Liver (tissue), 9 donors: ENCODE results near the gene APOC1. TPM values are rescaled to one million over a fixed set of nuclear protein-coding genes. Genes with fewer than 3 reads are reported as not detected.
"Not testable (repeated sequence)": the region's sequence is repeated elsewhere in the genome, so short reads cannot be mapped to it uniquely, and the experiment has no call there.

Source experiments
- DNase-seq: peaks from one replicate; pipeline ENCODE4 v3.0.0-alpha.2; 2017; ENCODE audit warnings: low spot score
- H3K27ac ChIP-seq, 2 donors: one replicate each; pipeline ENCODE4 v1.7.0; 2013; ENCODE audit warnings: inconsistent platforms in 2 of 2, low read length in 2 of 2, control low read depth in 1 of 2, low read depth in 1 of 2, mild to moderate bottlenecking in 1 of 2
- H3K27me3 ChIP-seq, 4 donors: one replicate each; pipeline versions ENCODE4 v1.6.1 to v1.7.0; 2013; ENCODE audit warnings: low read length in 3 of 4, inconsistent platforms in 1 of 4, mild to moderate bottlenecking in 1 of 4, moderate library complexity in 1 of 4; ENCODE audit not compliant: control insufficient read depth in 4 of 4, insufficient read depth in 4 of 4
- H3K36me3 ChIP-seq, 4 donors: one replicate each; pipeline versions ENCODE4 v1.6.1 to v1.7.0; 2013; ENCODE audit warnings: low read length in 3 of 4, mild to moderate bottlenecking in 3 of 4, low read depth in 1 of 4, moderate library complexity in 1 of 4; ENCODE audit not compliant: control insufficient read depth in 4 of 4, insufficient read depth in 3 of 4
- H3K4me1 ChIP-seq, 4 donors: one replicate each; pipeline versions ENCODE4 v1.6.1 to v1.7.0; 2013; ENCODE audit warnings: low read length in 3 of 4, mild to moderate bottlenecking in 3 of 4, moderate library complexity in 1 of 4; ENCODE audit not compliant: control insufficient read depth in 4 of 4, insufficient read depth in 4 of 4
- H3K4me3 ChIP-seq, 3 donors: one replicate each; pipeline versions ENCODE4 v1.6.1 to v1.7.0; 2013; ENCODE audit warnings: low read length in 3 of 3, control low read depth in 1 of 3, low read depth in 1 of 3, mild to moderate bottlenecking in 1 of 3
- H3K9ac ChIP-seq, 2 donors: one replicate each; pipeline ENCODE4 v1.7.0; 2013; ENCODE audit warnings: low read length in 2 of 2, mild to moderate bottlenecking in 2 of 2, moderate library complexity in 2 of 2, control low read depth in 1 of 2, low read depth in 1 of 2
- H3K9me3 ChIP-seq, 4 donors: one replicate each; pipeline versions ENCODE4 v1.6.1 to v1.7.0; 2013; ENCODE audit warnings: low read length in 3 of 4; ENCODE audit not compliant: control insufficient read depth in 4 of 4
- EGR1 ChIP-seq, 2 donors: IDR thresholded peaks; 2 replicates each; pipeline ENCODE4 v1.6.1; 2016 to 2018; ENCODE audit warnings: antibody characterized with exemption in 2 of 2, low read depth in 2 of 2
- FOXA1 ChIP-seq: IDR thresholded peaks from 2 replicates; pipeline ENCODE4 v1.6.1; 2016; ENCODE audit warnings: antibody characterized with exemption
- FOXA2 ChIP-seq: IDR thresholded peaks from 2 replicates; pipeline ENCODE4 v1.6.1; 2016; ENCODE audit warnings: antibody characterized with exemption
- GABPA ChIP-seq, 2 donors: IDR thresholded peaks in 1 of 2; conservative IDR thresholded peaks in 1 of 2; 2 replicates each; pipeline ENCODE4 v1.6.1; 2016; ENCODE audit warnings: antibody characterized with exemption in 2 of 2, mild to moderate bottlenecking in 1 of 2, moderate library complexity in 1 of 2
- HNF4A ChIP-seq, 2 donors: conservative IDR thresholded peaks; 2 replicates each; pipeline ENCODE4 v1.6.1; 2016; ENCODE audit warnings: antibody characterized with exemption in 2 of 2, mild to moderate bottlenecking in 2 of 2
- HNF4G ChIP-seq: IDR thresholded peaks from 2 replicates; pipeline ENCODE4 v1.6.1; 2016; ENCODE audit warnings: antibody characterized with exemption
- JUND ChIP-seq, 2 donors: IDR thresholded peaks; 2 replicates each; pipeline ENCODE4 v1.6.1; 2016; ENCODE audit warnings: antibody characterized with exemption in 2 of 2
- NR2F2 ChIP-seq: IDR thresholded peaks from 2 replicates; pipeline ENCODE4 v1.6.1; 2016; ENCODE audit warnings: antibody characterized with exemption
- RAD21 ChIP-seq, 2 donors: IDR thresholded peaks; 2 replicates each; pipeline ENCODE4 v1.6.1; 2016; ENCODE audit warnings: antibody characterized with exemption in 2 of 2, mild to moderate bottlenecking in 2 of 2
- RXRA ChIP-seq, 2 donors: IDR thresholded peaks; 2 replicates each; pipeline ENCODE4 v1.6.1; 2017 to 2018; ENCODE audit warnings: antibody characterized with exemption in 2 of 2, mild to moderate bottlenecking in 1 of 2
- SP1 ChIP-seq: IDR thresholded peaks from 2 replicates; pipeline ENCODE4 v1.6.1; 2018; ENCODE audit warnings: antibody characterized with exemption, mild to moderate bottlenecking
- TAF1 ChIP-seq: conservative IDR thresholded peaks from 2 replicates; pipeline ENCODE4 v1.6.1; 2016; ENCODE audit warnings: antibody characterized with exemption, mild to moderate bottlenecking
- YY1 ChIP-seq: IDR thresholded peaks from 2 replicates; pipeline ENCODE4 v1.6.1; 2016; ENCODE audit warnings: antibody characterized with exemption, mild to moderate bottlenecking
- WGBS: extraction: QIAGEN DNeasy Blood & Tissue Kit; methylation state at CpG from one replicate; pipeline ENCODE4 v1.1.7; 2013; 5-methylcytosine and 5-hydroxymethylcytosine counted together
- polyA plus RNA-seq, 2 donors: library from polyadenylated mRNA; stranded (reverse) in 1 of 2; unstranded in 1 of 2; fragments of 200-250 nt in 1 of 2; fragments of >200 nt in 1 of 2; fragmentation: Nextera tagmentation in 1 of 2; extraction: Ambion mirVana in 1 of 2; gene quantifications; one replicate each; pipeline versions ENCODE4 v1.2.1 to v1.2.3, GENCODE V29; 2013 to 2015
- total RNA-seq, 2 donors: library from RNA; depleted of rRNA; stranded (reverse); fragments of >200 nt; gene quantifications; one replicate each; pipeline ENCODE4 v1.2.3, GENCODE V29; 2014
- TF ChIP-seq, protein P1 (sequence below): IDR thresholded peaks from 2 replicates; pipeline ENCODE4 v1.6.1; 2016; ENCODE audit warnings: antibody characterized with exemption
- TF ChIP-seq, protein P2 (sequence below): IDR thresholded peaks from 2 replicates; pipeline ENCODE4 v1.6.1; 2016; ENCODE audit warnings: antibody characterized with exemption
- TF ChIP-seq, protein P3 (sequence below): fragments of 150-350 bp; IDR thresholded peaks from 2 replicates; pipeline ENCODE4 v1.5.1; 2017; ENCODE audit warnings: improper control_type of control experiment, low read depth, low read length; ENCODE audit not compliant: missing input control
- TF ChIP-seq, protein P4 (sequence below): IDR thresholded peaks from 2 replicates; pipeline ENCODE4 v1.6.1; 2016; ENCODE audit warnings: antibody characterized with exemption
- donor health status: healthy.
- donor health status: healthy.
- donor health status: healthy.
- donor health status: healthy.
- donor health status: healthy.

Gene APOC1
- total and polyA plus RNA-seq, 4 donors, result 612 to 10,095 (median 2,966) TPM

DNA sequence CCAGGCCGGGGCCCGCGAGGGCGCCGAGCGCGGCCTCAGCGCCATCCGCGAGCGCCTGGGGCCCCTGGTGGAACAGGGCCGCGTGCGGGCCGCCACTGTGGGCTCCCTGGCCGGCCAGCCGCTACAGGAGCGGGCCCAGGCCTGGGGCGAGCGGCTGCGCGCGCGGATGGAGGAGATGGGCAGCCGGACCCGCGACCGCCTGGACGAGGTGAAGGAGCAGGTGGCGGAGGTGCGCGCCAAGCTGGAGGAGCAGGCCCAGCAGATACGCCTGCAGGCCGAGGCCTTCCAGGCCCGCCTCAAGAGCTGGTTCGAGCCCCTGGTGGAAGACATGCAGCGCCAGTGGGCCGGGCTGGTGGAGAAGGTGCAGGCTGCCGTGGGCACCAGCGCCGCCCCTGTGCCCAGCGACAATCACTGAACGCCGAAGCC, 5.6 kb upstream of the APOC1 start:
- Histone ChIP-seq H3K4me3 (peak overlapping the region in 1 of 3 donors; percentile 70), H3K9me3 (no peaks in the 10 kb centered on the region), H3K27ac (peak overlapping the region in 1 of 2 donors; percentile 45), H3K36me3 (no peaks in the 10 kb centered on the region), H3K27me3 (no peaks in the 10 kb centered on the region), H3K9ac (no peak overlapping the region), H3K4me1 (peaks cover 10 to 77% (median 42%) of the 10 kb centered on the region in 4 donors)
- no peak for DNase-seq
- TF ChIP-seq, protein P1, sequence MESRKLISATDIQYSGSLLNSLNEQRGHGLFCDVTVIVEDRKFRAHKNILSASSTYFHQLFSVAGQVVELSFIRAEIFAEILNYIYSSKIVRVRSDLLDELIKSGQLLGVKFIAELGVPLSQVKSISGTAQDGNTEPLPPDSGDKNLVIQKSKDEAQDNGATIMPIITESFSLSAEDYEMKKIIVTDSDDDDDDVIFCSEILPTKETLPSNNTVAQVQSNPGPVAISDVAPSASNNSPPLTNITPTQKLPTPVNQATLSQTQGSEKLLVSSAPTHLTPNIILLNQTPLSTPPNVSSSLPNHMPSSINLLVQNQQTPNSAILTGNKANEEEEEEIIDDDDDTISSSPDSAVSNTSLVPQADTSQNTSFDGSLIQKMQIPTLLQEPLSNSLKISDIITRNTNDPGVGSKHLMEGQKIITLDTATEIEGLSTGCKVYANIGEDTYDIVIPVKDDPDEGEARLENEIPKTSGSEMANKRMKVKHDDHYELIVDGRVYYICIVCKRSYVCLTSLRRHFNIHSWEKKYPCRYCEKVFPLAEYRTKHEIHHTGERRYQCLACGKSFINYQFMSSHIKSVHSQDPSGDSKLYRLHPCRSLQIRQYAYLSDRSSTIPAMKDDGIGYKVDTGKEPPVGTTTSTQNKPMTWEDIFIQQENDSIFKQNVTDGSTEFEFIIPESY, result no peak
- TF ChIP-seq RXRA (IDR thresholded peaks at IDR 0.05) (no peak), JUND (IDR thresholded peaks at IDR 0.05) (no peak), EGR1 (IDR thresholded peaks at IDR 0.05; ENCODE audit: low read depth in 2 of 2) (no peak), NR2F2 (no peak)
- 83% methylated on average over 44 of the region's 44 CpGs for WGBS

DNA sequence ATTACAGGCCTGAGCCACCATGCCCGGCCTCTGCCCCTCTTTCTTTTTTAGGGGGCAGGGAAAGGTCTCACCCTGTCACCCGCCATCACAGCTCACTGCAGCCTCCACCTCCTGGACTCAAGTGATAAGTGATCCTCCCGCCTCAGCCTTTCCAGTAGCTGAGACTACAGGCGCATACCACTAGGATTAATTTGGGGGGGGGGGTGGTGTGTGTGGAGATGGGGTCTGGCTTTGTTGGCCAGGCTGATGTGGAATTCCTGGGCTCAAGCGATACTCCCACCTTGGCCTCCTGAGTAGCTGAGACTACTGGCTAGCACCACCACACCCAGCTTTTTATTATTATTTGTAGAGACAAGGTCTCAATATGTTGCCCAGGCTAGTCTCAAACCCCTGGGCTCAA, 4.6 kb upstream of the APOC1 start:
- DNase-seq, result no peak
- Histone ChIP-seq H3K4me3 (no peak overlapping the region), H3K9me3 (no peaks in the 10 kb centered on the region), H3K4me1 (peaks cover 4 to 67% (median 37%) of the 10 kb centered on the region in 4 donors), H3K27me3 (no peaks in the 10 kb centered on the region), H3K9ac (no peak overlapping the region), H3K27ac (peak overlapping the region; percentile 2 to 45), H3K36me3 (no peaks in the 10 kb centered on the region)
- no peak for TF ChIP-seq SP1
- TF ChIP-seq, protein P2, sequence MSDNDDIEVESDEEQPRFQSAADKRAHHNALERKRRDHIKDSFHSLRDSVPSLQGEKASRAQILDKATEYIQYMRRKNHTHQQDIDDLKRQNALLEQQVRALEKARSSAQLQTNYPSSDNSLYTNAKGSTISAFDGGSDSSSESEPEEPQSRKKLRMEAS, result no peak
- TF ChIP-seq HNF4G, result no peak
- 77% methylated on average over 5 of the region's 5 CpGs for whole genome bisulfite sequencing

DNA sequence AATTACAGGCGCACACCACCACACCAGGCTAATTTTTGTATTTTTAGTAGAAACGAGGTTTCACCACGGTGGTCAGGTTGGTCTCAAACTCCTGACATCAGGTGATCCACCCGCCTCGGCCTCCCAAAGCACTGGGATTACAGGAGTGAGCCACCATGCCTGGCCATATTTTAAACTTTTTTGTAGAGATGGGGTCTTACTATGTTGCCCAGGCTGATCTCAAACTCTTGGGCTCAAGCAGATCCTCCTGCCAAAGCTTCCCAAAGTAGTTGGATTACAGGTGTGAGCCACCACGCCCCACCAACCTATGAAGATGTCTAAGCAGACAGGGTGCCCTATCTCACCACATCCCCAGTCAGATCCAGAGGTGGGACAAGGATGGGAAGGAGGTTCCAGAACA, 2.5 kb upstream of the APOC1 start:
- not testable (repeated sequence) for H3K4me3 ChIP-seq, H3K36me3 ChIP-seq, H3K9ac ChIP-seq, H3K9me3 ChIP-seq, H3K27me3 ChIP-seq, DNase-seq
- Histone ChIP-seq H3K4me1 (peaks cover 3 to 59% (median 39%) of the 10 kb centered on the region in 4 donors), H3K27ac (peak overlapping the region; percentile 90 to 93)
- WGBS, result 93% methylated on average over 6 of the region's 6 CpGs

DNA sequence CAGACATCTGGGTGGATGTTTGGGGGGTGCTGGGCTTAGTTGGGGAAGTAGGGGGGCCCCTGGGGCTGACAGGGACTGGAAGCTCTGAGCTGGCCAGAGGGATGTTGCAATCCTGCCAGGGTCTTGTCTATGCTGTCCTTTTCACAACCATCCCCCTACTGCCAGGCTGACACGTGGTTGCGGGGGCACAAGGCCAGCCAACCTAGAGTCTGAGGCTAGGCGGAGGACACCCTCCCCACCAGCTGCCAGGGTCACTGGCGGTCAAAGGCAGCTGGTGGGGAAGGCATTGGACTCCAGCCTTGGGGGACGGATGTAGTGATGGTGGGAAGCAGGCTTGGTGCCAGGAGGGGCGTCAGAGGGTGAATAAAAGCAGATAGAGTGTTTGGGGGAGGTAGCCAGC, 1.6 kb upstream of the APOC1 start:
- no peak overlapping the region for H3K9ac ChIP-seq
- peak overlapping the region in 1 of 3 donors; percentile 4 for H3K4me3 ChIP-seq
- H3K27me3 ChIP-seq, result no peaks in the 10 kb centered on the region
- no peaks in the 10 kb centered on the region for H3K36me3 ChIP-seq
- peak; percentile 63 for DNase-seq
- H3K27ac ChIP-seq, result peak overlapping the region; percentile 90 to 93
- H3K9me3 ChIP-seq, result no peaks in the 10 kb centered on the region
- H3K4me1 ChIP-seq, result peaks cover 3 to 58% (median 37%) of the 10 kb centered on the region in 4 donors
- WGBS, result 26% methylated on average over 6 of the region's 6 CpGs
- TF ChIP-seq, protein P2, result peak; percentile 66
- TF ChIP-seq, protein P3, sequence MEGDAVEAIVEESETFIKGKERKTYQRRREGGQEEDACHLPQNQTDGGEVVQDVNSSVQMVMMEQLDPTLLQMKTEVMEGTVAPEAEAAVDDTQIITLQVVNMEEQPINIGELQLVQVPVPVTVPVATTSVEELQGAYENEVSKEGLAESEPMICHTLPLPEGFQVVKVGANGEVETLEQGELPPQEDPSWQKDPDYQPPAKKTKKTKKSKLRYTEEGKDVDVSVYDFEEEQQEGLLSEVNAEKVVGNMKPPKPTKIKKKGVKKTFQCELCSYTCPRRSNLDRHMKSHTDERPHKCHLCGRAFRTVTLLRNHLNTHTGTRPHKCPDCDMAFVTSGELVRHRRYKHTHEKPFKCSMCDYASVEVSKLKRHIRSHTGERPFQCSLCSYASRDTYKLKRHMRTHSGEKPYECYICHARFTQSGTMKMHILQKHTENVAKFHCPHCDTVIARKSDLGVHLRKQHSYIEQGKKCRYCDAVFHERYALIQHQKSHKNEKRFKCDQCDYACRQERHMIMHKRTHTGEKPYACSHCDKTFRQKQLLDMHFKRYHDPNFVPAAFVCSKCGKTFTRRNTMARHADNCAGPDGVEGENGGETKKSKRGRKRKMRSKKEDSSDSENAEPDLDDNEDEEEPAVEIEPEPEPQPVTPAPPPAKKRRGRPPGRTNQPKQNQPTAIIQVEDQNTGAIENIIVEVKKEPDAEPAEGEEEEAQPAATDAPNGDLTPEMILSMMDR, result no peak
- no peak for TF ChIP-seq TAF1
- peak; percentile 28 to 51 for TF ChIP-seq RAD21 (IDR thresholded peaks at IDR 0.05)
- no peak for TF ChIP-seq HNF4G
- peak in 1 of 2 donors; percentile 71 for TF ChIP-seq EGR1 (IDR thresholded peaks at IDR 0.05; ENCODE audit: low read depth in 2 of 2)
- no peak for TF ChIP-seq NR2F2
- TF ChIP-seq RXRA (IDR thresholded peaks at IDR 0.05), result peak; percentile 95 to 96
- TF ChIP-seq JUND (IDR thresholded peaks at IDR 0.05), result peak in 1 of 2 donors; percentile 55
- TF ChIP-seq, protein P4, sequence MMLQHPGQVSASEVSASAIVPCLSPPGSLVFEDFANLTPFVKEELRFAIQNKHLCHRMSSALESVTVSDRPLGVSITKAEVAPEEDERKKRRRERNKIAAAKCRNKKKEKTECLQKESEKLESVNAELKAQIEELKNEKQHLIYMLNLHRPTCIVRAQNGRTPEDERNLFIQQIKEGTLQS, result no peak
- no peak for TF ChIP-seq GABPA (IDR thresholded peaks at IDR 0.05 in 1 of 2, conservative IDR thresholded peaks at IDR 0.05 in 1 of 2)
- peak; percentile 63 to 76 for TF ChIP-seq HNF4A (conservative IDR thresholded peaks at IDR 0.05)
- TF ChIP-seq FOXA1, result no peak
- no peak for TF ChIP-seq YY1
- peak; percentile 79 for TF ChIP-seq SP1
- no peak for TF ChIP-seq FOXA2
- TF ChIP-seq, protein P1, result peak; percentile 28
